ENCODE data around the gene OR6K3.
"Not testable (repeated sequence)": the region's sequence is repeated elsewhere in the genome, so short reads cannot be mapped to it uniquely, and the experiment has no call there.

The OR6K3 gene

GRCh38 chr1:158720620-158721019 lies at the start of gene OR6K3:
Gene OR6K3, minus strand, starts transcription at chr1:158720720. Its CDS starts 2,605 bp downstream, at chr1:158718115.
- no peak for DNase-seq (ENCODE audit: low read depth, low spot score)

- no peak for DNase-seq (ENCODE audit: low read depth, low spot score)
These were observed 33.9 kb upstream of the OR6K3 start, which contains the start of gene OR6K6 for GRCh38 chr1:158754420-158754819. Gene OR6K6, plus strand, starts transcription at chr1:158754720. Its CDS starts 168 bp downstream, at chr1:158754888.

GRCh38 chr1:158752155-158752712 lies 31.7 kb upstream of the OR6K3 start:
- no peak for DNase-seq (ENCODE audit: low read depth, low spot score)

- DNase-seq (ENCODE audit: low read depth, low spot score), result no peak
These were observed 15.3 kb upstream of the OR6K3 start for GRCh38 chr1:158735848-158736247.

GRCh38 chr1:158732524-158732923 lies 12.0 kb upstream of the OR6K3 start:
- no peak for DNase-seq (ENCODE audit: low read depth, low spot score)

- no peak for DNase-seq (ENCODE audit: low read depth, low spot score)
These were observed 11.2 kb upstream of the OR6K3 start for GRCh38 chr1:158731707-158732106.

GRCh38 chr1:158730453-158730852 lies 9.9 kb upstream of the OR6K3 start:
- no peak for DNase-seq (ENCODE audit: low read depth, low spot score)

GRCh38 chr1:158728510-158729225 lies 8.1 kb upstream of the OR6K3 start:
- DNase-seq (ENCODE audit: low read depth, low spot score), result no peak

GRCh38 chr1:158724442-158724841 lies 3.9 kb upstream of the OR6K3 start:
- DNase-seq (ENCODE audit: low read depth, low spot score), result no peak

- no peak for DNase-seq (ENCODE audit: low read depth, low spot score)
These were observed 856 bp downstream of the OR6K3 start for GRCh38 chr1:158719664-158720063.

- no peak for DNase-seq (ENCODE audit: low read depth, low spot score)
These were observed 3.2 kb downstream of the OR6K3 start for GRCh38 chr1:158717344-158717743.

- no peak for DNase-seq (ENCODE audit: low read depth, low spot score)
These were observed 4.2 kb downstream of the OR6K3 start for GRCh38 chr1:158716335-158716734.

- DNase-seq (ENCODE audit: low read depth, low spot score), result no peak
These were observed 5.8 kb downstream of the OR6K3 start for GRCh38 chr1:158714754-158715153.

- no peak for DNase-seq (ENCODE audit: low read depth, low spot score)
These were observed 9.4 kb downstream of the OR6K3 start for GRCh38 chr1:158711098-158711497.

- no peak for DNase-seq (ENCODE audit: low read depth, low spot score)
These were observed 14.4 kb downstream of the OR6K3 start for GRCh38 chr1:158706096-158706495.

- no peak for DNase-seq (ENCODE audit: low read depth, low spot score)
These were observed 20.0 kb downstream of the OR6K3 start, which contains the start of gene OR6K2 for GRCh38 chr1:158700552-158700951. Gene OR6K2, minus strand, starts transcription at chr1:158700652. Its CDS starts 0 bp downstream, at chr1:158700652.

- no peak for DNase-seq (ENCODE audit: low read depth, low spot score)
These were observed 25.9 kb downstream of the OR6K3 start for GRCh38 chr1:158694596-158694995.

- no peak for DNase-seq (ENCODE audit: low read depth, low spot score)
These were observed 28.2 kb downstream of the OR6K3 start for GRCh38 chr1:158692356-158692755.

GRCh38 chr1:158691907-158692306 lies 28.6 kb downstream of the OR6K3 start:
- no peak for DNase-seq (ENCODE audit: low read depth, low spot score)

- not testable (repeated sequence) for DNase-seq (ENCODE audit: low read depth, low spot score)
These were observed 29.4 kb downstream of the OR6K3 start for GRCh38 chr1:158691149-158691548.

- no peak for DNase-seq (ENCODE audit: low read depth, low spot score)
These were observed 30.6 kb downstream of the OR6K3 start for GRCh38 chr1:158689875-158690274.

GRCh38 chr1:158689110-158689509 lies 31.4 kb downstream of the OR6K3 start:
- DNase-seq (ENCODE audit: low read depth, low spot score), result no peak

GRCh38 chr1:158688343-158688742 lies 32.2 kb downstream of the OR6K3 start:
- DNase-seq (ENCODE audit: low read depth, low spot score), result not testable (repeated sequence)

All from brain pericyte (primary cell).